Stimulated activated CD4-positive, alpha-beta T cell treated with anti-CD3 and anti-CD28 coated beads, Interleukin-2, amount 100 ng/mL, for 48 hours (primary cell): Measurements from ENCODE around the gene SLC7A5.

ENCODE experiments used
- DNase-seq, 2 donors: peaks; one replicate each; pipeline ENCODE4 v3.0.0-alpha.2; 2020

The SLC7A5 gene

GRCh38 chr16:87845213-87845612, 24.1 kb downstream of the SLC7A5 start:
- no peak for DNase-seq

DNA sequence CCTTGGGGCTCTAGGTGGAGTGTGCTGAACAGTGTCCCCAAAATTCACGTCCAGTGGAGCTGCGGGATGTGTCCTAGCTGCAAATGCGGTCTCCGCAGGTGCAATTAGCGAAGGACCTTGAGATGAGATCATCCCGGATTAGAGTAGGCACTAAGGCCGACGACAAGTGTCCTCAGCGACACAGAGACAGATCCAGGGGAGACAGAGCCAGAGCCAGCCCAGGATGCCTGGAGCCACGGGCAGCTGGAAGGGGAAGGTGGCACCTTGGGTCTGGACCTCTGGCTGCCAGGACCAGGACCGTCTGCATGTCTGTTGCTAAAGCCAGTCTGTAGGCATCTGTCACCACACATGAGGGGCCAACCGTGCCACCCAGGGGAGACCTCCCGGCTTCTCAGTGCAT, 24.5 kb downstream of the SLC7A5 start:
- DNase-seq: no peak

DNA sequence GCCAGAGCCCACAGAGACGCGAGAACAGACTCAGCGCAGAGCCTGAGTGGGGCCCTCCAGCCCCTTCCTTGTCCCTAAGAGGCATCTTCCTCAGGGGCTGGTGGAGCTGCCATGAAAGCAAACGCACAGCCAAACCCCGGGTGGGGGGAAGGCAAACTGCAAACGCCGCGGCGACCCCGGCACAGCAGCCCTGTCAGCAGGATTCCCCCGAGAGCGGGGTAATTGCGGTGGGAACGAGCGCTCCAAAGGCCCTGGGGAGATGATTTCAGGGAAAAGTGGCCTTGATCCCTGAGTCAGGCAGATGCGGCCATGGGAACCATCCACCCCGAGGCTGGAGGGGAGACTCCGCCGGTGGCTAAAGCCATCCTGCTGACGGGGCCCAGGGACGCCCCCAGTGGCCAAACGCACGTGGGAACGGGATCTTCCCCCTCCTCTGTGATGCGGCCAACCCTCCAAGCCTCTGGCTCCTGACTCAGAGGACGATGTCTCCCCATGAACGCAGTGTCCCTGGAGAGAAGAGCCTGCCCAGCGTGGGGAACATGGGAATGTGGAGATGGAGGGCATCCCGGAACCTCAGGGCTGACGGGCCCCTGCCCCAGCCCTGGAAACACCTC, 25.1 kb downstream of the SLC7A5 start:
- DNase-seq: no peak

- DNase-seq: no peak
Observed at GRCh38 chr16:87843678-87844105, 25.6 kb downstream of the SLC7A5 start.

DNA sequence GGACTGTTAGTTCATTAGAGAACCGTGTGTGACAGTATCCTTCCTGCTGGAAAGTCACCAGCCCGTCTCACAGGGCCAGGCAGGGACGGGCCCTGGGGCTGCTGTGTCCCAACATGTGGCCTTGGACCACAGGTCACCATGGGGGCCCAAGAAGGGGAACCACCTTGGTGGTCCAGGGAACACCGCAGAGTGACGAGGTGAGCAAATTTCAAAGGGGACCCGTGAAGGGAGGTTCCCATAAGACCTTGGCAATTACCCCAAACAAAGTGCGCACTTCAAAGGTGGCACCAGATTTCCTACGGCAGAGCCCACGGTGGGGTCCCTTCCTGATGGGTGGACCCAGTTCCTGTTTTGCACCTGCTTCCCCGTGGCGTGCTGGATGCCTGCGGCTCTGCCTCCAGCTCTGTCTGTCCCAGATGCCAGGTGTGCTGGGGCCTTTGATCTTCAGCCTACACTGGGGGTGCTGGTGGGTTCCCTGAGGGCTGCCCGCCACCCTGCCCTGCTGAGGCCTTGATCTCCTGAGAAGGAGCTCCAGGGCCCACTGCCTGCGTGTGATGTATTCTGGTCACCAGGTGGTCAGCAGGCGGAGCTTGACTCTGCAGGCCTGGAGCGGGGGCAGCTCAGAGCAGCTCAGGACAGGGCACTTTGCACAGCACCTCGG, 27.0 kb downstream of the SLC7A5 start:
- no peak for DNase-seq

DNA sequence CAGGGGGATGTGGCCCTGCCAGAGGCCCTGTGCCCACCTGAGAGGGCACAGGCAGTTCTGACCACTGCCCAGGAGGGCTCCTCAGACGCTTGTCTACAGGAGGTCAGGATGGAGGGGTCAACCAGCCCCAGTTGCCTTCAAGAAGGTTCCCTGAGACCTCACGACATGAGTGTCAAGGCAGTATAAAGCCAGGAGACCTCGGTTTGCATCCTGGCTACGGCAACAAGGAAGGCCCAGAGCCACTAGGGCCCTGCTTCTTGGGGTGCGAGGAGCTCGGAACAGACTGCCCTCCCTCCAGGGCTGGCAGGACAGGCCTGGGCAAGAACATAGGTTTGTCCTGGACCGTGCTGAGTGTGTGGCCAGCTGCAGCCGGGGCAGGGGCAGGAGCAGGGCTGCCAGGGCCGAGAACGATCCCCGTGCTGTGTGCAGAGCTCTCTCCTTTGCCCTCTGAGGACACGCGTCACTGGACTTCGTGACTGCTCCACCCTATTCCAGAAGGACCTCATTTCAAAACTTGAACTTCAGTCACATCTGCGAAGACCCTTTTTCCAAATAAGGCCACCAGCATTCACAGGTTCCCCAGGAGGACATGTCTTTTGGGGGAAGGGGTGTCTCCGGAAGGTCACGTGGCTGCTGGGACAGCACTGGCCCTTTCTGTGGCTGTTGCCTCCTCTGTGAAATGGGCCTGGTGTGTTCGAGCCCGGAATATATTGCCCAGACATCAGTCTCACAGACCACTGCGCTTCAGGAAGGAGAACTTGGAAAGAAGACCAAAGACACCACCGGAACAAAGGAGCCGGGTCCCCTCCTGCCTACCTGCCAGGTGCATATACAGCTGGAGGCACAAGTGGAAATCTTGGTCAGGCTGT, 27.7 kb downstream of the SLC7A5 start:
- DNase-seq: no peak

DNA sequence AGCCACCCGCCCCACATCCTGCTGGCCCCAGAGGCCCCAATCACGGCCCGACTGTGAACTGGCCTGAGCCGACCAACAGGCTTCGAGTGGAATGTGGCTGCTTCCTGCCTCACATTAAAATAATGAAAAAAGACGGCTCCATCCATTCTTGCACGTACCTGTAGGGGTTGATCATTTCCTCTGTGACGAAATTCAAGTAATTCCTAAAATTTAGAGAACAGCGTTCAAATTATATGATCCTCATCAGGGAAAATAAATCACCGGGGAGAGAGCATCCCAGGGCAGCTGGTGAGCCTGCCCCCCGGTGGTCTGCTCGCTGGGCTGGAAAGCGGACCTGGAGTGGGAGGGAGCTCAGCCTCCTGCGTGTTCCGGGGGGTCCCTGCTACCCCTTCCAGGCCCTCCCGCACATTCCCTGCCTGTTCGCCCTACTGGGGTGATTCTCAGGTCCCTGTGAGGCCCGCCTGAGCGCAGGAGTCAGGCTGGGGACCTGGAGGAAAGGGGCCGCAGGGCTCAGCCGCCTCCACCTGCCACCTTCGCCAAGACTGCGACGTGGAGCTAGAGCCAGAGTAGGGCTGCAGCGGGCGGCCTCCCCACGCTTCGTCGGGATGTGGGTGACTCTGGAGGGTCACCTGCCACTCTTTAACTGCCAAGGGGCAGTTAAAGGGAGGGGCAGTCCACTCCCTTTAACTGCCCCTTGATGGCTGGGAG, 28.9 kb downstream of the SLC7A5 start:
- no peak for DNase-seq

GRCh38 chr16:87839542-87840270, 29.6 kb downstream of the SLC7A5 start:
- no peak for DNase-seq

DNA sequence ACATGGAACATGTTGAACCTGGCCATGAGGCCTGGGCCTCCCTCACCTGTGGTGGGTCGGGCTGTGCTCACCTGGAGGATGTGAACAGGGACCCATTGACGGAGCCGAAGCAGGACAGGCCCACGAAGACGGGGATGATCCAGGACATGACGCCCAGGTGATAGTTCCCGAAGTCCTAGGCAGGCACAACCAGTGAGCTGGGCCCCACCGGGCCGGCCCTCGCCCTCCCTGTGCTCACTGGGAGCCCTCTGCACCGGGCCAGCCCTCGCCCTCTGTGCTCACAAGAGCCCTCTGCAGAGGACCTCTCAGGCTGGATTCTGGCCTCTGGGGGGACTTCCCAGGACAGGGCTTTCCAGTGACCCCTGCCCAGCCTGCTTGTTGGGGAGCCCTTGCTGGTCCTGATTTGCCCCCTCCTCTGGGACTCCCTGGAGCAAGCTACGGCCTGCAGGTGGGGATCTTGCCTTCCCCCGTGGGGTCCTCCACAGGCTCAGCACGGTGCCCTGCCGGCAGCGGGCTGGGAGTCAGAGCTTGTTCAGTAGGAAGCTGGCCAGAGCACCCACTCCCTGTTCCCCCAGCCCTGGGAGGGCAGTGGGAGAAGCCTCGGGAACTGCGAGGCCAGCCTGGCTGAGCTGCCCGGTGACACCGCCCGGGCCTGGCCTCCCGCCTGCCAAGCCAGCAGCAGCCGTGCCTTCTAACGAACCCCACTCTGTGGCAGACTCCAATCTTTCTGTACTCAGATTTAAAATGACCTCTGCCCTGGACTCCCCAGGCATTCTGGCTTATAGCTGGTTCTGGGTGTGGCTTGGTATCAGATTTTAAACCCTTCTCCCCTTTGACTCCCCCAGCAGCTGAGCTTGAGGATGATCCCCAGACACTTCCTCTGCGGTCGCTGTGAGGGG, 30.4 kb downstream of the SLC7A5 start:
- DNase-seq: no peak

DNA sequence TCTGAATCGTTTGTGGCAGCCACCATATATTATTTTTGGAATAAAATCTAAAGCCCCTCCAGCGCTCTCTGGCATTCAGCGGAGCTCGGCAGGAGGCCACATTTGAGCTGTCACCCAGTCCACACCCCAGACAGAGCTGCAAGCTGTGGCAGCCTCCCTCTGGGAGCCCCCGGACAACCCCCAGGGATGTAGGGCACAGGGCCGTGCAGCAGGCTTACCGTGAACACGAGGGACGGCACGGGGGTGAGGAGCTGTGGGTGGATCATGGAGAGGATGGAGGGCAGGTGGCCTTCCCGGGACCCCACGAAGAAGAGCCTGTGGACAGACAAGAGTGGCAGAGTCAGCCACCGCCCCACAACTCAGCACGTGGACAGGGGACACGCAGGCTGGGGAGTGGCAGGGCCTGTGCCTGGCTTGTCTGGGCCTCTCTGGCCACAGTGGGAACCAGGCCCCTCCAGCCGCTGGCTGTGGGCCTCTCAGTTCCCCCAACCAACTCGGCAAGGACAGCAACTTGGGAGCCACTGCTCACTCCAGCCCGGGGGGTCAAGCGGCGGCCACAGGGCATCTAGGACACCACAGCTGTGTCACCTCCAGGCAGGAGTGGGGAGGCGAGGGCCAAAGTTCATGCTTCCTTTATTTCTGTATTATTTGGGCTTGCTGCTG, 31.5 kb downstream of the SLC7A5 start:
- no peak for DNase-seq

DNA sequence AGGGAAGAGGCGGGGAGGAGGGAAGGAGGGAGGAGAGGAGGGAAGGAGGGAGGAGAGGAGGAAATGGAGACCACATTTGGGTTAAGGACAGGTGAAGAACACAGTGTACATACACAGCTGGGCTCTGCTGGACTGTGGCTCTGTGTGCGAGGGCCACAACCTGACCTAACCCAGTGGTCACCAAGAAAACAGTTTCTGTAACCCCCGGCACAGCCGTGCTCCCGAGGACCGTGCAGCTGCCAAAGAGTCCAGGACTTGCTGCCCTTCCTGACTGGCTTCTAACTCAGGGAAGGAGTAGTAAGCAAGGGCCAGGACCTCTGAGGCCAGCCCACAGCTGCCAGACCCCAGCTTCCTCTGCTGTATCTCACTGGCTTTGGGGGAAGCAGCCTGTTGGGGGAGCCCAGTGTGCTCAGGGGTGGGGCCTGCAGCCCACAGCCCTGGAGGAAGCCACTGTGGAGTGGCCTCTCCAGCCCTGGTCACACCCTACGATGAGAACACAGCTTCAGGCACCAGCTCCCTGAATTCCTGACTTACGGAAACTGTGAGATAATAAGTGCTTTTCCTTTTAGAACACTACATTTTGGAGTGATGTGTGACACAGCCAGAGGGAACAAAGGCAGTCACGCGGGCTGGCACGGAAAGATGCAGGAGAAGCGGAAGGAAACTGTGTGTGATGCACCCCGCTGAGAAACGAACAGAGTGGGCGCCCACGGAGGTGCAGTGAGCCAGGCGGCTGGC, 32.3 kb downstream of the SLC7A5 start:
- no peak for DNase-seq

GRCh38 chr16:87836346-87836843, 32.9 kb downstream of the SLC7A5 start:
- no peak for DNase-seq

DNA sequence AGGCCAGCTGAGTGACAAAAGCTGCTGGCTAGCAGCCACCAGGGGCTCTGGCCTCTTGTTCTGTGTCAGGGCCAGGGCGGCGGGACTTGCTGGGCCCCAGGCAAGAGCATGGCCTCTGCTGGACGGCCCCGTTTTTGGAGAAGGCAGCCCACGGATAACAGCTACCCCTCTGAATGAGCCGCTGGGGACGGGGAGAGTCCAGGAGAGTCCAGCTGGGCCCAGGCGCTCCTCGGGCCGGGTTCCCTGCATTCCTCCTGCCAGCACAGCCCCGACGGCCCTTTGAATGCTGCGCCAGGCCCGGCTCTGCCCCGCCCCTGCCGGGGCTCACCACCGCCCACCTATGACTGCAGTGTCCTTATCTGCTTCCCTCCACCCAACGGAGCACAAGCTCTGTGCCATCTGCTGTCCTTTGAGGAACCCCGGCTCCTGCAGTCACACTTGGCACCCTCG, 33.4 kb downstream of the SLC7A5 start:
- no peak for DNase-seq

DNA sequence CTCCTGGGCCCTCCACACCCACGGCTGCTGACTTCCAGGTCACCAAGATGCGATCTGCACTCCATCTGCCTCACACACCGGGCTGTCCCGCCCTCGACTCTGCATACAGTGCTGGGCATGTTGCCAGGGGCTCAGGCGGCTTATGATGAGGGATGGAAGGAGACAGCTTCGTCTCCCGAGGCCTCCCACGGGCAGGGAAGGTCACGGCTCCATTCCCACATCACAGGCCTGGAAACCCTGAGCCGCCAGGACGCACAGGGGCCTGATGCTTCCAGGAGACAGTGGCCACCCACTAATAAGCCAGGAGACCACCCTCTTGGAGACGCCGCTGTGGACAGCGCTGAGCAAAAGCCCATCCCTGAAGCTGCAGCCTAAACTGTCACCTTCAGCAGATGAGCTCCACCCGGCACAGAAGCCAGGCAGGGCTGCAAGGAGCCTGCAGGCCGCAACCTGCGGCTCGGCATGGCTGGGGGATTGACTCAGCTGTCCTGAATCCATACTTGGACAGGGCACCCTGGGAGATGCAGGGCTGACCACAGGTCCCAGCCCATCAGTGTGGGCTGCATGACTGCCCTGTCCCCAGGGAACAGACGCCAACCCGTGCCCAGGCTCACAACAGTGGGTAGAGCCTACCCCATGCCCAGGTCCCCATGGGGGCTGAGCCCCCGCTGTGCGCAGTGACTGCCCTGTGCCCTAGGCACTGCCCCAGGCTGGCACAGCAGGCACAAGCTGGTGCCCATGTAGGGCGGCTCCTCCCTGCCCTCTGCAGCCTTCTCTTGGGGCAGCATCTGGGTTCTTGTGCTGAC, 34.4 kb downstream of the SLC7A5 start:
- DNase-seq: no peak

GRCh38 chr16:87834005-87834667, 35.2 kb downstream of the SLC7A5 start:
- DNase-seq: no peak

- DNase-seq: no peak
Observed at GRCh38 chr16:87833548-87833947, 35.8 kb downstream of the SLC7A5 start.

GRCh38 chr16:87832741-87833502, 36.4 kb downstream of the SLC7A5 start:
- DNase-seq: no peak

DNA sequence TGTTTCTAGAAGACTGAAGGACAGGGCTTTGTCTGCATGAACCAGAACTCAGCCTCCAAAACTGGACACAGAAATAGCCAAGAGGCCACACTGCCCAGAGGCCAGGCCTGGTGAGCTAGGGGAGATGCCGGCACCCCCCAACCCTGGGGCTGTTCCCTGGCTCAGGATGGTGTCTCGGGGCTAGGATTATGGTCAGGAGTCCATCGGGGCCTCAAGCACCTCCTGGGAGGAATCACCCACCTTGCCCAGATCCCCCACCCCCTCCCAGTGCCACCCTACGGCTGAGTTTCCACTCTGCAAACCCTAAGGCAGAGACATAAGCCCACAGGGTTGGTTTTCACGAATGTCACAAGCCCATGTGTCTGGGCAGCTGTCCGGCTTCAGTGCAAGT, 37.2 kb downstream of the SLC7A5 start:
- DNase-seq: no peak
